ENCODE measurements around the gene CD82. TPM values are rescaled to one million over a fixed set of nuclear protein-coding genes. Genes with fewer than 3 reads are reported as not detected.
"Not testable (repeated sequence)": the region's sequence is repeated elsewhere in the genome, so short reads cannot be mapped to it uniquely, and the experiment has no call there.

Gene CD82
- total and polyA plus RNA-seq, 2 donors from 2014 or later, result 59.3 to 94.4 TPM

DNA sequence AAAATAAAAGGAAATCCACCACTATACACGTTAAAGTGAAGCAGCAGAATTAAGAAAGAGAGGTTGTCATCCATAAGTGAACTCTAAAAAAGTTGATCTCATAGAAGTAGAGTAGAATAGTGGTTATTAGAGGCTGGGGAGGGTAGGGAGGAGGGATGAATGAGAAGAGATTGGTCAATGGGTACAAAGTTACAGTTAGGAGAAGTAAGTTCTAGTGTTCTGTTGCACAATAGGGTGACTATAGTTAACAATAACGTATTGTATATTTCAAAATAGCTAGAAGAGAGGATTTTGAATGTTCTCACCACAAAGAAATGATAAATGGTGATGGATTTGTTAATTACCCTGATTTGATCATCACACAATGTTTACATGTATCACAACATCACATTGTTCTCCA is 72.0 kb downstream of the CD82 start:
- intact Hi-C loops (cut with DNase I), result no loop called here
- Histone ChIP-seq H3K4me1 (ENCODE audit: control insufficient read depth in 2 of 3, insufficient read depth in 2 of 3, low read depth in 1 of 3, low read length in 3 of 3) (peaks cover 0 to 3% (median 0%) of the 10 kb centered on the region in 3 donors), H3K36me3 (ENCODE audit: control insufficient read depth in 2 of 3, insufficient read depth in 3 of 3, low read length in 3 of 3) (no peaks in the 10 kb centered on the region), H3K27me3 (ENCODE audit: control insufficient read depth, insufficient read depth, low read length) (no peaks in the 10 kb centered on the region), H3K9ac (ENCODE audit: low read length in 3 of 3) (no peak overlapping the region), H3K4me3 (ENCODE audit: low read length in 3 of 3) (no peak overlapping the region), H3K9me3 (ENCODE audit: control insufficient read depth in 2 of 3, insufficient read depth in 1 of 3, low read length in 3 of 3) (no peaks in the 10 kb centered on the region), H3K27ac (ENCODE audit: low read depth in 2 of 2, low read length in 2 of 2) (no peak overlapping the region)
- FAIRE-seq (no peak), DNase-seq (no peak)
- TF ChIP-seq CTCF (IDR thresholded peaks at IDR 0.05; ENCODE audit: borderline replicate concordance, extremely low read depth, insufficient read depth), result no peak

- H3K9ac ChIP-seq (ENCODE audit: low read length in 3 of 3), result no peak overlapping the region
- no peak overlapping the region for H3K4me3 ChIP-seq (ENCODE audit: low read length in 3 of 3)
- no peak overlapping the region for H3K27ac ChIP-seq (ENCODE audit: low read depth in 2 of 2, low read length in 2 of 2)
- no peak for TF ChIP-seq CTCF (IDR thresholded peaks at IDR 0.05; ENCODE audit: borderline replicate concordance, extremely low read depth, insufficient read depth)
- no peaks in the 10 kb centered on the region for H3K9me3 ChIP-seq (ENCODE audit: control insufficient read depth in 2 of 3, insufficient read depth in 1 of 3, low read length in 3 of 3)
- intact Hi-C loops (cut with DNase I), result no loop called here
- FAIRE-seq (no peak), DNase-seq (no peak)
- no peaks in the 10 kb centered on the region for H3K36me3 ChIP-seq (ENCODE audit: control insufficient read depth in 2 of 3, insufficient read depth in 3 of 3, low read length in 3 of 3)
- H3K4me1 ChIP-seq (ENCODE audit: control insufficient read depth in 2 of 3, insufficient read depth in 2 of 3, low read depth in 1 of 3, low read length in 3 of 3), result peaks cover 0 to 3% (median 0%) of the 10 kb centered on the region in 3 donors
- H3K27me3 ChIP-seq (ENCODE audit: control insufficient read depth, insufficient read depth, low read length), result no peaks in the 10 kb centered on the region
These were observed 72.6 kb downstream of the CD82 start for GRCh38 chr11:44638032-44638431.

DNA sequence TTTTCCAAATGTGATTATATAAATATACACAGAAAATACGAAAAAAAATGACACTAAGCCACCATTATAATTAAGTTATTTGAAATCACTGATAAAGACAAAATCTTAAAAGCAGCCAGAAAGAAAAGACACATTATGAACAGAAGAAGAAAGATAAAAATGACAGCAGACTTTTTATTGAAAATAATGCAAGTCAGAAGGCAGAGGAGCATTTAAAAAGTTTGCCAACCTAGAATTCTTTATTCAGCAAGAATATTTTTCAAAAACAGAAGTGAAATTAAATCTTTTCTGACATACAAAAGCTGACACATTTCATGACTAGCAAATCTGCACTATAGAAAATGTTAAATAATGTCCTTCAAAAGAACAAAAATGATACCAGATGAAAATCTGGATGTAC is 77.8 kb downstream of the CD82 start:
- no peak for DNase-seq
- Histone ChIP-seq H3K27me3 (ENCODE audit: control insufficient read depth, insufficient read depth, low read length) (no peaks in the 10 kb centered on the region), H3K4me1 (ENCODE audit: control insufficient read depth in 2 of 3, insufficient read depth in 2 of 3, low read depth in 1 of 3, low read length in 3 of 3) (no peaks in the 10 kb centered on the region), H3K4me3 (ENCODE audit: low read length in 3 of 3) (no peak overlapping the region), H3K27ac (ENCODE audit: low read depth in 2 of 2, low read length in 2 of 2) (no peak overlapping the region), H3K9ac (ENCODE audit: low read length in 3 of 3) (no peak overlapping the region), H3K36me3 (ENCODE audit: control insufficient read depth in 2 of 3, insufficient read depth in 3 of 3, low read length in 3 of 3) (no peaks in the 10 kb centered on the region), H3K9me3 (ENCODE audit: control insufficient read depth in 2 of 3, insufficient read depth in 1 of 3, low read length in 3 of 3) (peaks cover 0 to 5% (median 4%) of the 10 kb centered on the region in 3 donors)
- intact Hi-C loops (cut with DNase I), result no loop called here
- no peak for TF ChIP-seq CTCF (IDR thresholded peaks at IDR 0.05; ENCODE audit: borderline replicate concordance, extremely low read depth, insufficient read depth)
- FAIRE-seq, result no peak

DNA sequence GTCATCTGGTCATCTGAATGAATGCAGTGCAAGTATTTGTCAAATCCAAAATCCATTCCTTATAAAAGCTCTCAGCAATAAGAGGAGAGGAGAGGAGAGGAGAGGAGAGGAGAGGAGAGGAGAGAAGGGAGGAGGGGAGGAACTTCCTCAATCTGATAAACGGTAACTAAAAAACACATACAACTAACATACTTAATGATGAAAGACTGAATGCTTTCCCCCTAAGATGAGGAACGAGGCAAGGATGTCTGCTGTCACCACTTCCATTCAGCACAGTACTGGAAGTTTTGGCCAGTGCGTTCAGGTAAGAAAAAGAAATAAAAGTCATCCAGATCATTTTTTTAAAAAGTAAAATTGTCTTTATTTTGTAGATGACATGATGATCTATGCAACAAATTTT is 80.4 kb downstream of the CD82 start:
- Histone ChIP-seq H3K9me3 (ENCODE audit: control insufficient read depth in 2 of 3, insufficient read depth in 1 of 3, low read length in 3 of 3) (peaks cover 0 to 5% (median 4%) of the 10 kb centered on the region in 3 donors), H3K9ac (ENCODE audit: low read length in 3 of 3) (no peak overlapping the region), H3K4me3 (ENCODE audit: low read length in 3 of 3) (no peak overlapping the region), H3K4me1 (ENCODE audit: control insufficient read depth in 2 of 3, insufficient read depth in 2 of 3, low read depth in 1 of 3, low read length in 3 of 3) (no peaks in the 10 kb centered on the region), H3K27ac (ENCODE audit: low read depth in 2 of 2, low read length in 2 of 2) (no peak overlapping the region), H3K27me3 (ENCODE audit: control insufficient read depth, insufficient read depth, low read length) (no peaks in the 10 kb centered on the region), H3K36me3 (ENCODE audit: control insufficient read depth in 2 of 3, insufficient read depth in 3 of 3, low read length in 3 of 3) (no peaks in the 10 kb centered on the region)
- intact Hi-C loops (cut with DNase I), result no loop called here
- no peak for FAIRE-seq
- no peak for TF ChIP-seq CTCF (IDR thresholded peaks at IDR 0.05; ENCODE audit: borderline replicate concordance, extremely low read depth, insufficient read depth)
- DNase-seq, result no peak

DNA sequence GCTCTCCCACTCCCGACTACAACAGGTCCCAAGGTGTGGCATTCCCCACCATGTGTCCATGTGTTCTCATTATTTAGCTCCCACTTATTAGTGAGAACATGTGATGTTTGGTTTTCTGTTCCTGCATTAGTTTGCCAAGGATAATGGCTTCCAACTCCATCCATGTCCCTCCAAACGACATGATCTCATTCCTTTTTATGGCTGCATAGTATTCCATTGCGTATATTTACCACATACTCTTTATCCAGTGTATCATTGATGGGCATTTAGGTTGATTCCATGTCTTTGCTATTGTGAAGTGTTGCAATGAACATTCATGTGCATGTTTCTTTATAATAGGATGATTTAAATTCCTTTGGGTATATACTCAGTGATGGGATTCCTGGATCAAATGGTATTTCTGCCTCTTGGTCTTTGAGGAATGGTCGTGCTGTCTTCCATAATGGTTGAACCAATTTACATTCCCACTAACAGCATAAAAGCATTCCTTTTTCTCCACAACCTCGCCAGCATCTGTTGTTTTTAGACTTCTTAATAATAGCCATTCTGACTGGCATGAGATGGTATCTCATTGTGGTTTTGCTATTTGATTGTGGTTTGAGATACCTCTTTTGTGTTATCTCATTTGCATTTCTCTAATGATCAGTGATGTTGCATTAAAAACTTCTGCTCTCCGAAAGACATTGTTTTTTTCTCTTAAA is 81.9 kb downstream of the CD82 start:
- intact Hi-C loops (cut with DNase I); FAIRE-seq: not testable (repeated sequence)

More for the DNA sequence above, 81.9 kb downstream of the CD82 start:
- DNase-seq; H3K36me3 ChIP-seq (ENCODE audit: control insufficient read depth in 2 of 3, insufficient read depth in 3 of 3, low read length in 3 of 3); H3K4me3 ChIP-seq (ENCODE audit: low read length in 3 of 3); H3K27me3 ChIP-seq (ENCODE audit: control insufficient read depth, insufficient read depth, low read length); H3K9me3 ChIP-seq (ENCODE audit: control insufficient read depth in 2 of 3, insufficient read depth in 1 of 3, low read length in 3 of 3); H3K4me1 ChIP-seq (ENCODE audit: control insufficient read depth in 2 of 3, insufficient read depth in 2 of 3, low read depth in 1 of 3, low read length in 3 of 3); H3K9ac ChIP-seq (ENCODE audit: low read length in 3 of 3); H3K27ac ChIP-seq (ENCODE audit: low read depth in 2 of 2, low read length in 2 of 2): not testable (repeated sequence)

Measured in kidney (tissue), 14 donors.